ENCODE results near the gene SCN9A.

DNA sequence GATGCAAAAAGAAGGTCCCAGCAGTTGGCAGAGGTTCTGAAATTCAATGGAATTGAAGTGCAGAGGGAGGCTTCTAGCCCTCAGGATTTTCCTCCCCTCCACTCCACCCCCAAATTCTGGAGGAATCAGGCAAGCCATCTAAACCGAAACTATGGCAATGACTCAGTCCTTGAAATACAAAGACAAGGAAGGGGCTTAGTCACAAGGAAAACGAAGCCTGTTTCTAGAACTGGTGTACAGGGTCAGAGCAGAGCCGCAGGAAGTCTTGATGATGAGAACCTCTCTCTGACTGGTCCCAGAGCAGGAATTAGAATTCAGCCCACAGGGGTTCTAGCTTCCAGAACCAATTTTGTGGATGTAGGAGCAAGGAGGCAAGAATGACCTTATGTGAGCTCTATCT lies 136.2 kb downstream of the SCN9A start:
- TF ChIP-seq CTCF (IDR thresholded peaks at IDR 0.05) (no peak), POLR2A (IDR thresholded peaks at IDR 0.05) (no peak)

Data from adrenal gland (tissue), 5 donors.